HEK293 (cell line): ENCODE measurements around the gene CPLX1.

Source experiments
- CTCF ChIA-PET: fragments of 350-600 bp; formaldehyde crosslinking; extraction: SDS; loops from one replicate; lab custom pipeline; 2021; ENCODE audit warnings: antibody characterized with exemption; lab: Yijun Ruan, JAX
- POLR2A ChIA-PET: fragments of 300-600 bp; formaldehyde crosslinking; extraction: SDS; loops from one replicate; lab custom pipeline; 2020; ENCODE audit warnings: antibody characterized with exemption, inconsistent platforms; lab: Yijun Ruan, JAX
- H3K27ac ChIP-seq: fragments of 200-500 bp; sonication (Bioruptor generic); 2 replicates; pipeline ENCODE4 v1.5.1; 2014; ENCODE audit warnings: low read depth, low read length, control low read depth, inconsistent platforms; ENCODE audit errors: extremely low read depth
- H3K36me3 ChIP-seq, 2 experiments: fragments of 200-500 bp in 1 of 2; sonication (Bioruptor generic) in 1 of 2; 1 replicate in 1 of 2; 2 replicates in 1 of 2; pipeline ENCODE4 v1.5.1; 2014 to 2017; ENCODE audit warnings: inconsistent platforms in 2 of 2, low read length in 2 of 2; ENCODE audit not compliant: control insufficient read depth in 2 of 2, insufficient read depth in 1 of 2
- H3K4me1 ChIP-seq: fragments of 200-500 bp; sonication (Bioruptor generic); 2 replicates; pipeline ENCODE4 v1.5.1; 2014; ENCODE audit warnings: mild to moderate bottlenecking, low read length, inconsistent platforms; ENCODE audit not compliant: control insufficient read depth, insufficient read depth
- H3K4me3 ChIP-seq: 2 replicates; pipeline ENCODE4 v1.5.1; 2011; ENCODE audit warnings: low read depth, mild to moderate bottlenecking, control low read depth, low read length, moderate library complexity
- H3K9me3 ChIP-seq: fragments of 200-500 bp; sonication (Bioruptor generic); 2 replicates; pipeline ENCODE4 v1.5.1; 2014; ENCODE audit warnings: low read depth, low read length, inconsistent platforms; ENCODE audit not compliant: control insufficient read depth, insufficient read depth
- GLIS1 ChIP-seq: fragments of 450-650 bp; formaldehyde crosslinking; IDR thresholded peaks from 2 replicates; pipeline ENCODE4 v1.5.1; 2016; ENCODE audit warnings: missing biosample characterization, missing genetic modification characterization
- PRDM10 ChIP-seq: fragments of 450-650 bp; formaldehyde crosslinking; IDR thresholded peaks from 2 replicates; pipeline ENCODE4 v1.5.1; 2016; ENCODE audit warnings: missing biosample characterization, missing genetic modification characterization
- PRDM4 ChIP-seq: fragments of 450-650 bp; formaldehyde crosslinking; IDR thresholded peaks from 2 replicates; pipeline ENCODE4 v1.5.1; 2017; ENCODE audit warnings: missing biosample characterization, missing genetic modification characterization
- PRDM6 ChIP-seq: fragments of 450-650 bp; formaldehyde crosslinking; IDR thresholded peaks from 2 replicates; pipeline ENCODE4 v1.5.1; 2017; ENCODE audit warnings: missing biosample characterization, missing genetic modification characterization
- REPIN1 ChIP-seq: fragments of 450-650 bp; formaldehyde crosslinking; IDR thresholded peaks from 2 replicates; pipeline ENCODE4 v1.5.1; 2017; ENCODE audit warnings: missing biosample characterization, missing genetic modification characterization, low read depth
- SP3 ChIP-seq: fragments of 450-650 bp; formaldehyde crosslinking; IDR thresholded peaks from 2 replicates; pipeline ENCODE4 v1.5.1; 2016; ENCODE audit warnings: missing biosample characterization, missing genetic modification characterization
- TSHZ1 ChIP-seq: fragments of 450-650 bp; formaldehyde crosslinking; IDR thresholded peaks from 2 replicates; pipeline ENCODE4 v1.5.1; 2016; ENCODE audit warnings: missing biosample characterization, missing genetic modification characterization, borderline replicate concordance
- ZBTB20 ChIP-seq: fragments of 450-650 bp; formaldehyde crosslinking; IDR thresholded peaks from 2 replicates; pipeline ENCODE4 v1.5.1; 2016; ENCODE audit warnings: missing biosample characterization, missing genetic modification characterization
- ZFP37 ChIP-seq: fragments of 450-650 bp; formaldehyde crosslinking; IDR thresholded peaks from 2 replicates; pipeline ENCODE4 v1.5.1; 2016; ENCODE audit warnings: missing biosample characterization, missing genetic modification characterization
- ZNF112 ChIP-seq: fragments of 450-650 bp; formaldehyde crosslinking; IDR thresholded peaks from 2 replicates; pipeline ENCODE4 v1.5.0; 2017; ENCODE audit warnings: missing biosample characterization, missing genetic modification characterization
- ZNF16 ChIP-seq: fragments of 450-650 bp; formaldehyde crosslinking; IDR thresholded peaks from 2 replicates; pipeline ENCODE4 v1.5.1; 2016; ENCODE audit warnings: low read depth, missing biosample characterization, missing genetic modification characterization
- ZNF174 ChIP-seq: fragments of 450-650 bp; formaldehyde crosslinking; IDR thresholded peaks from 2 replicates; pipeline ENCODE4 v1.5.0; 2017; ENCODE audit warnings: missing biosample characterization, mild to moderate bottlenecking, missing genetic modification characterization
- ZNF239 ChIP-seq: fragments of 450-650 bp; formaldehyde crosslinking; IDR thresholded peaks from 2 replicates; pipeline ENCODE4 v1.5.1; 2016; ENCODE audit warnings: missing biosample characterization, missing genetic modification characterization
- ZNF513 ChIP-seq: fragments of 450-650 bp; IDR thresholded peaks from 2 replicates; pipeline ENCODE4 v1.5.1; 2018; ENCODE audit warnings: missing biosample characterization, missing genetic modification characterization
- ZNF677 ChIP-seq: fragments of 450-650 bp; IDR thresholded peaks from 2 replicates; pipeline ENCODE4 v1.5.0; 2018; ENCODE audit warnings: missing biosample characterization, mild to moderate bottlenecking, missing genetic modification characterization, moderate library complexity
- ZNF747 ChIP-seq: fragments of 450-650 bp; formaldehyde crosslinking; IDR thresholded peaks from 2 replicates; pipeline ENCODE4 v1.5.1; 2016; ENCODE audit warnings: missing biosample characterization, missing genetic modification characterization
- ZNF830 ChIP-seq: fragments of 450-650 bp; IDR thresholded peaks from 2 replicates; pipeline ENCODE4 v1.5.0; 2018; ENCODE audit warnings: missing biosample characterization, missing genetic modification characterization, low read depth, mild to moderate bottlenecking, moderate library complexity
- TF ChIP-seq, protein P1 (sequence below): fragments of 450-650 bp; formaldehyde crosslinking; IDR thresholded peaks from 2 replicates; pipeline ENCODE4 v1.5.1; 2016; ENCODE audit warnings: missing biosample characterization, missing genetic modification characterization

Gene CPLX1

DNA sequence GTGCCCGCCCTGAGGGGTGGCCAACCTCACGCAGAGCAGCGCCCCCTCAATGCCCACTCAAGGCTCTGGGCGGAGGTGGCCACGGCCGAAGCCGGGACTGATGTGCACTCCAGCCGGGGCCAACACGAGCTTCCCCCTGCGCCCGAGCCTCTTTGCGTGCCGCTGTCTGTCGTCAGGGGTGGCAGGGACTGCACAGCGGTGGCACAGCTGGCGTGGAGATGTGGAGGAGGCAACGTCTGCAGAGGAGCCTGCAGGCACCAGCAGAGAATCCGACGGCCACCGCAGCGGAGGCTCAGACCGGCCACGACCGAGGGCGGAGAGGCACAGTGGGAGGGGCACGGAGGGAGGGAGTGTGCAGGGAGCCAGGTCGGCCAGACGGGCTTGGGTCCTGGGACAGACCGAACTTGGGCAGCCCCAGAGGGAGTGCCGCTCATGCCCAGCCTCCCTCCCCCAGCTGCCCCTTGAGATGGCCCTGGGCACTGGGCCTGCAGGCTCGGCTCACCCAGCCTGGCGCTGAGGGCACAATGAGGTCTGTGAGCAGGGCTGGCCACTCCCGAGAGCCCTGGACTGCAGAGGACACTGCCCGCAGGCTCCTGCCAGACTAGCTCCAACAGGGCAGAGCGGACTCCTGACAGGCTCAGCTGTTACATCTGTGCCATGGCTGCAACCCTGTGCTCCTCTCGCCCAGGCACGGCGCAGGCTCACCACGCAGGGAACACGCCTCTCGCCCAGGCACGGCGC is 46.5 kb upstream of the CPLX1 start:
- Histone ChIP-seq H3K4me3 (no peak overlapping the region), H3K36me3 (peaks cover 0 to 84% of the 10 kb centered on the region in 2 experiments; a peak in 1 of 3 replicates), H3K9me3 (no peaks in the 10 kb centered on the region), H3K4me1 (no peaks in the 10 kb centered on the region), H3K27ac (no peak overlapping the region)
- ChIA-PET CTCF (no interaction called here), POLR2A (no interaction called here)
- TF ChIP-seq, protein P1, sequence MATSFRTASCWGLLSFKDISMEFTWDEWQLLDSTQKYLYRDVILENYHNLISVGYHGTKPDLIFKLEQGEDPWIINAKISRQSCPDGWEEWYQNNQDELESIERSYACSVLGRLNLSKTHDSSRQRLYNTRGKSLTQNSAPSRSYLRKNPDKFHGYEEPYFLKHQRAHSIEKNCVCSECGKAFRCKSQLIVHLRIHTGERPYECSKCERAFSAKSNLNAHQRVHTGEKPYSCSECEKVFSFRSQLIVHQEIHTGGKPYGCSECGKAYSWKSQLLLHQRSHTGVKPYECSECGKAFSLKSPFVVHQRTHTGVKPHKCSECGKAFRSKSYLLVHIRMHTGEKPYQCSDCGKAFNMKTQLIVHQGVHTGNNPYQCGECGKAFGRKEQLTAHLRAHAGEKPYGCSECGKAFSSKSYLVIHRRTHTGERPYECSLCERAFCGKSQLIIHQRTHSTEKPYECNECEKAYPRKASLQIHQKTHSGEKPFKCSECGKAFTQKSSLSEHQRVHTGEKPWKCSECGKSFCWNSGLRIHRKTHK = no peak
- no peak for TF ChIP-seq REPIN1
- TF ChIP-seq ZNF16 (tag by site-specific recombination) = no peak

- no peak overlapping the region for H3K27ac ChIP-seq
- ChIA-PET CTCF (no interaction called here), POLR2A (no interaction called here)
- H3K9me3 ChIP-seq = no peaks in the 10 kb centered on the region
- H3K4me1 ChIP-seq = no peaks in the 10 kb centered on the region
- TF ChIP-seq PRDM4 (no peak), PRDM10 (tag by site-specific recombination) (no peak), ZFP37 (tag by site-specific recombination) (no peak), ZBTB20 (tag by site-specific recombination) (no peak), ZNF513 (tag by site-specific recombination) (no peak), ZNF239 (tag by site-specific recombination) (no peak), ZNF677 (no peak), PRDM6 (tag by site-specific recombination) (no peak), ZNF174 (tag by site-specific recombination) (no peak), ZNF747 (tag by site-specific recombination) (no peak), SP3 (tag by site-specific recombination) (no peak), GLIS1 (tag by site-specific recombination) (no peak), ZNF112 (no peak), TSHZ1 (tag by site-specific recombination) (no peak), ZNF830 (no peak)
- H3K4me3 ChIP-seq = no peak overlapping the region
- H3K36me3 ChIP-seq = peaks cover 0 to 85% of the 10 kb centered on the region in 2 experiments; a peak in 1 of 3 replicates
These were observed 45.6 kb upstream of the CPLX1 start for GRCh38 chr4:871484-871883.
